ENCODE measurements around the gene ATP5PF.

DNA sequence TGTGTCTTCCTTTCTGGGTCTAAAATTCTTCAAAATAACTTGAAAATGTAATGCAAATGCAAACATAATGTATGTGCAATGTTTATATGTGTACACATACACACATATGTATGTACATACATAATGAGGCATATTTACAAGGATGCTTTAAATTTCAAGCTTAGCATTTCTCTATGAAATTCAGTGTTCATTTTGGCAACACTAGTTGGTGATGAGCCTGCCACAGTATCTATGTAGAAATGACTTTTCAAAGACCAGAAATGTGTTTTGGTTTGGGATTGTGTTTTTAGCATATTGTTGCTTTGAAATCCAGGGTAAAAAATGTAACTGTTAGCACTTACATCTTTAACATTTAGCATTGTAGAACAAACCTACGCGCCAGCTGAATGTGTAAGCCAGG is 10.2 kb upstream of the ATP5PF start:
- TF ChIP-seq, protein P1, sequence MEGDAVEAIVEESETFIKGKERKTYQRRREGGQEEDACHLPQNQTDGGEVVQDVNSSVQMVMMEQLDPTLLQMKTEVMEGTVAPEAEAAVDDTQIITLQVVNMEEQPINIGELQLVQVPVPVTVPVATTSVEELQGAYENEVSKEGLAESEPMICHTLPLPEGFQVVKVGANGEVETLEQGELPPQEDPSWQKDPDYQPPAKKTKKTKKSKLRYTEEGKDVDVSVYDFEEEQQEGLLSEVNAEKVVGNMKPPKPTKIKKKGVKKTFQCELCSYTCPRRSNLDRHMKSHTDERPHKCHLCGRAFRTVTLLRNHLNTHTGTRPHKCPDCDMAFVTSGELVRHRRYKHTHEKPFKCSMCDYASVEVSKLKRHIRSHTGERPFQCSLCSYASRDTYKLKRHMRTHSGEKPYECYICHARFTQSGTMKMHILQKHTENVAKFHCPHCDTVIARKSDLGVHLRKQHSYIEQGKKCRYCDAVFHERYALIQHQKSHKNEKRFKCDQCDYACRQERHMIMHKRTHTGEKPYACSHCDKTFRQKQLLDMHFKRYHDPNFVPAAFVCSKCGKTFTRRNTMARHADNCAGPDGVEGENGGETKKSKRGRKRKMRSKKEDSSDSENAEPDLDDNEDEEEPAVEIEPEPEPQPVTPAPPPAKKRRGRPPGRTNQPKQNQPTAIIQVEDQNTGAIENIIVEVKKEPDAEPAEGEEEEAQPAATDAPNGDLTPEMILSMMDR (conservative IDR thresholded peaks at IDR 0.05) = no peak
- TF ChIP-seq EZH2 (IDR thresholded peaks at IDR 0.05; ENCODE audit: low read depth) = no peak
